Tibial artery (tissue), 4 donors: ENCODE measurements around the gene TXNRD1.
A peak's percentile ranks its signal among the peaks of the same experiment; 100 is the strongest.
"Not testable (repeated sequence)": the region's sequence is repeated elsewhere in the genome, so short reads cannot be mapped to it uniquely, and the experiment has no call there.

ENCODE experiments used
- DNase-seq, 2 donors: peaks; one replicate each; pipeline ENCODE4 v3.0.0-alpha.2; 2019
- H3K27ac ChIP-seq, 2 donors: fragments of 200-600 bp; sonication (generic) in 1 of 2; 1 replicate in 1 of 2; 2 replicates in 1 of 2; pipeline ENCODE4 v1.5.1; 2018 to 2019; ENCODE audit warnings: mild to moderate bottlenecking in 1 of 2
- H3K27me3 ChIP-seq, 2 donors: fragments of 200-600 bp; sonication (generic) in 1 of 2; one replicate each; pipeline versions ENCODE4 v1.5.1 to v1.6.0; 2016 to 2019
- H3K36me3 ChIP-seq, 3 donors: fragments of 200-600 bp; sonication (generic) in 2 of 3; one replicate each; pipeline ENCODE4 v1.5.1; 2016 to 2019; ENCODE audit warnings: mild to moderate bottlenecking in 2 of 3
- H3K4me1 ChIP-seq, 4 donors: fragments of 200-600 bp; sonication (generic) in 2 of 4; 1 replicate in 3 of 4; 2 replicates in 1 of 4; pipeline ENCODE4 v1.5.1; 2016 to 2019
- H3K4me3 ChIP-seq, 2 donors: fragments of 200-600 bp; sonication (generic) in 1 of 2; 1 replicate in 1 of 2; 2 replicates in 1 of 2; pipeline ENCODE4 v1.5.1; 2018 to 2019; ENCODE audit warnings: mild to moderate bottlenecking in 2 of 2
- H3K9me3 ChIP-seq, 3 donors: fragments of 200-600 bp; sonication (generic) in 1 of 3; one replicate each; pipeline ENCODE4 v1.5.1; 2016 to 2019
- intact Hi-C: fragments of 100-400 bp; cut with DNase I; formaldehyde crosslinking; loops from one replicate; pipeline ENCODE4 v1.15.0; 2023; ENCODE audit warnings: low total_unique reads
- TF ChIP-seq, protein P1 (sequence below), 2 experiments: fragments of 200-600 bp in 1 of 2; fragments of 450-650 bp in 1 of 2; IDR thresholded peaks; one replicate each; pipeline ENCODE4 v1.5.1; 2017 to 2019; ENCODE audit warnings: antibody characterized with exemption in 2 of 2, mild to moderate bottlenecking in 1 of 2, moderate library complexity in 1 of 2

TXNRD1 gene

DNA sequence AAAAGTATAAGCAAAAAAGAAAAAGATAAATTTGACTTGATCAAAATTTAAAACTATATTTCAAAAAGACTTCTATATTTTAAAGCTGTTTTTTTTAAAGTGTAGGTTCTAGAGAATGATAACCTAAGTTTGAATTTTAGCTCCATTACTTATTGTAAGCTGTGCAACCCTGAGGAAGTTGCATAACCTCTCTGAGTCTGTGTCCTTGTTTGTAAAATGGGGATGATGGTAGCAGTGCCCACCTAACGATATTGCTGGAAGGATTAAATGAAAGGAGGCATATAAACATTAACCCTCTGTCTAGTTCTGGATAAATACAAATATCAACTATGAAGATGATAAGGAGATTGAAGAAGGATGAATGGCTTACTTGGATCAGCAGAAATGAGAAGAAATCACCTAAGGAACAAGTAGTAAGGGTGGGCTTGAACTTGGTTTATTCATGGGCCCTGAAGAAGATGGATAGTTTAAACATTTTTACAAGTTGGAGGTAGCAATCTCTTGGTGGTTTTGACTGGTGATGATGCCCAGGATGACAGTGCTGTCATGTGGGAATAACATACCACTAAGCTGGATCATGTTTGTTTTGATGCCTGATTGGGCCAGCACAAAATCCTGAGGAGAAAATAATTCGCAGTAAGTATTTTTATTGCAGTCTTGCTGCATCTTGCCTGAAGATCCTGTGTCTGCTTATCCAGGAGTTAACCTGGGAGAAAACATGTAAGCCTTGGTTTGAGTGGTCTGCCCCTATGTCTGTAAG lies 35.0 kb downstream of the TXNRD1 start:
- Histone ChIP-seq H3K9me3 (no peaks in the 10 kb centered on the region), H3K27me3 (no peaks in the 10 kb centered on the region), H3K36me3 (no peaks in the 10 kb centered on the region), H3K4me1 (peaks cover 0 to 10% (median 0%) of the 10 kb centered on the region in 4 donors), H3K4me3 (no peak overlapping the region), H3K27ac (peak overlapping the region in 1 of 2 donors; percentile 13)
- TF ChIP-seq, protein P1, sequence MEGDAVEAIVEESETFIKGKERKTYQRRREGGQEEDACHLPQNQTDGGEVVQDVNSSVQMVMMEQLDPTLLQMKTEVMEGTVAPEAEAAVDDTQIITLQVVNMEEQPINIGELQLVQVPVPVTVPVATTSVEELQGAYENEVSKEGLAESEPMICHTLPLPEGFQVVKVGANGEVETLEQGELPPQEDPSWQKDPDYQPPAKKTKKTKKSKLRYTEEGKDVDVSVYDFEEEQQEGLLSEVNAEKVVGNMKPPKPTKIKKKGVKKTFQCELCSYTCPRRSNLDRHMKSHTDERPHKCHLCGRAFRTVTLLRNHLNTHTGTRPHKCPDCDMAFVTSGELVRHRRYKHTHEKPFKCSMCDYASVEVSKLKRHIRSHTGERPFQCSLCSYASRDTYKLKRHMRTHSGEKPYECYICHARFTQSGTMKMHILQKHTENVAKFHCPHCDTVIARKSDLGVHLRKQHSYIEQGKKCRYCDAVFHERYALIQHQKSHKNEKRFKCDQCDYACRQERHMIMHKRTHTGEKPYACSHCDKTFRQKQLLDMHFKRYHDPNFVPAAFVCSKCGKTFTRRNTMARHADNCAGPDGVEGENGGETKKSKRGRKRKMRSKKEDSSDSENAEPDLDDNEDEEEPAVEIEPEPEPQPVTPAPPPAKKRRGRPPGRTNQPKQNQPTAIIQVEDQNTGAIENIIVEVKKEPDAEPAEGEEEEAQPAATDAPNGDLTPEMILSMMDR (IDR thresholded peaks at IDR 0.05): no peak
- DNase-seq: no peak
- intact Hi-C loops: no loop called here

DNA sequence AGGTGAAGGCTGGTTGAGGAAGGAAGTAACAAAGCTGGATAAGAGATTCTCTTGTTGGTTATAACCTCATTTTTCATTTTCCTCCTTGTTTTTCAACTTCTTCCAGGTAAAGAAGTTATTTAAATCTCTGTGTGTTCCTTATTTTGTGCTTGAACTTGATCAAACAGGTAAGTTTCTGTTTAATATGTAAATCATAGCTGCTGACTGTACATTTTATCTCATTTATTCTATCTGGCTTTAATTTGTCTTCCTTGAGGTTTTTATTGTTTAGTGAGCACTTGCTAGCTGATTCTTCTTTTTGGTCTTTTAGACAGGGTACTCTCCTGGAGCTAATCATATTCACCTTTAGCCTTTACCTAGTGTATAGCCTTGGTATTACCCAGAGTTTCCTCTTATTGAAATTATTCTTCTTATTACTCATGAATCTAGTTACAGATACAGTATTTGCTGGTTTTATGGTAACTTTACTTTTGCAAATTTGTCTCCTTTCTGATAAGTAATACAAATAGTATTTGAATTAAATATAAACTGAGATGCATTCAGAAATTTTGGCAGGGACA lies 42.4 kb downstream of the TXNRD1 start:
- TF ChIP-seq, protein P1 (IDR thresholded peaks at IDR 0.05): no peak
- Histone ChIP-seq H3K4me3 (no peak overlapping the region), H3K27me3 (no peaks in the 10 kb centered on the region), H3K4me1 (peaks cover 0 to 4% (median 0%) of the 10 kb centered on the region in 4 donors), H3K27ac (no peak overlapping the region), H3K9me3 (no peaks in the 10 kb centered on the region), H3K36me3 (no peaks in the 10 kb centered on the region)
- no peak for DNase-seq
- intact Hi-C loops: no loop called here

DNA sequence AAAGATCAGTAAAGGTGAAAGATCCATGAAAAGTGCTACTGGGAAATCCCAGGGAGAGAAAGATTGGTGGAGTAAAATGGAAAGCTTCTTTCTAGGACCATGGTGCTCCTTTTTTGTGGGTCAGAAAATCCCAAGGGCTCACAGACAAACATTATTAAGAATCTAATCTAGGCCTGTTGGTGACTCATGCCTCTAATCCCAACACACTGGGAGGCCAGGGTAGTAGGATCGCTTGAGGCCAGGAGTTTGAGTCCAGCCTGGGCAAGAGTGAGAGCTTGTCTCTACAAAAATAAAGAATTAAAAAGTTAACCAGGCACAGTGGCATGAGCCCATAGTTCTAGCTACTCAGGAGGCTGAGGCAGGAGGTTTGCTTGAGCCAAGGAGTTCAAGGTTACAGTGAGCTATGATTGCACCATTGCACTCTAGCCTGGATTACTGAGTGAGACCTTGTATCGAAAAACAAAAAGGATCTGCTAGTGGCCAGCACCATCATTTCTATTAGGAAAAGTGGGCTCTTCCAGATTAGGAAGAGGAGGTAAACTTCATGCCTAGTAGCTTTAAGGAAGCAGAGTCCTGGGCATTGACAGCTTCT lies 43.0 kb downstream of the TXNRD1 start:
- H3K27ac ChIP-seq: no peak overlapping the region
- intact Hi-C loops: no loop called here

DNA sequence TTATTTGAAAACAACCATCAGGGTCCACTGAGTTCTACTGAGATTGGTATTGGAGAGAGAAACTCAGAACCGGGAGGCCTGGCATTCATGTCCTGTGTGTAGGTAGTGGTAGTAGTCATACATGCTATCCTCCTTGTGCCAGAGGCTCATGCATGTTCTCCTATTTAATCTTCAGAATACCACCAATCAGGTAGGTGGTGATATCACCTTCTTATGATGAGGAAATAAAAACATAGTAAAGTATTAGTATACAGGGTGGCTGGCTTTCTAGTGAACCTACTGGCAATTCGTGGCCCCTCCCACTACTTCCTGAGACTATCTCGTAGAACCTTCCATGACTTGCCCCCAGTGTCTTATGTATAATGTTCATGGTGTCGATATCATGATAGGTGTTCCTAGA lies 47.4 kb downstream of the TXNRD1 start:
- Histone ChIP-seq H3K27ac (no peak overlapping the region), H3K27me3 (no peaks in the 10 kb centered on the region), H3K9me3 (no peaks in the 10 kb centered on the region), H3K36me3 (no peaks in the 10 kb centered on the region), H3K4me3 (no peak overlapping the region), H3K4me1 (peaks cover 0 to 4% (median 0%) of the 10 kb centered on the region in 4 donors)
- no peak for DNase-seq
- TF ChIP-seq, protein P1 (IDR thresholded peaks at IDR 0.05): no peak
- intact Hi-C loops: no loop called here

More for the DNA sequence above, 43.0 kb downstream of the TXNRD1 start:
- Histone ChIP-seq H3K9me3 (no peaks in the 10 kb centered on the region), H3K4me1 (peaks cover 0 to 4% (median 0%) of the 10 kb centered on the region in 4 donors), H3K36me3 (no peaks in the 10 kb centered on the region), H3K4me3 (no peak overlapping the region), H3K27me3 (no peaks in the 10 kb centered on the region)
- DNase-seq: no peak
- TF ChIP-seq, protein P1 (IDR thresholded peaks at IDR 0.05): no peak

DNA sequence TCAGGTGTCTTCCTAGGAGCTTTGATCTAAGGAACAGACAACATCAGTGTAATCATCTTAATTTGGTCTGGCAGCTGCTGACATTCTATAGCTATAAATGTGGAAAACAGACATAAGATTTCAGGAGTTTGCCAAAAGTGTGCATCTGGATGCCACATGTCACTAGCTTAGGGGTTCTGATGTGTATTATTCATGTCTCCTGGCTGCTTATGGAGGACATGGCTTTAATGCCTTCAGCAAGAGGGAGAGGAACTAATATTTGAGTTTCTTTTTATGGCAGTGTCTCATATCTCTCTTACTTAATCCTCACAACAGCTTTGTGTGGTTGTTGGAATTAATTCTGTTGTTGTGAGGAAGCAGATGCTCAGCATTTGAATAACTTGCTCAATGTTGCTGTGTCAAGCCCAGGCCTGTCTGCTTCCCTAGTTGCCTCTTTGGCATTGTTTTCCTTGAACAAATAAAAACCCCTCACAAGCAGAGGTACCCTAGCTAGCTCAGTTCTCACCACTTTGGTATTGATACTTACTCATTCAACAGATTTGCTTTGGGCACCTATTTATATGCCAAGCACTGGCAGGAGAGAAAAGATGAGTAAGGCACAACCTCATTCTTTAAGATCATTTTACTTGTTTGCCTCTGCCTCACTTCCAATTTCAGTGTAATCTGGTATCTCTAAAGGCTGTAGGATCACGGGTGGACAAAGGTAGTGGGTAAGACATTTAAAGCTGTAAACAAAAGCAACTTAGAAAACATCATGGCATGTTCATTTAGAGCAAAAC lies 48.2 kb downstream of the TXNRD1 start:
- Histone ChIP-seq H3K9me3 (no peaks in the 10 kb centered on the region), H3K36me3 (no peaks in the 10 kb centered on the region), H3K27ac (no peak overlapping the region), H3K27me3 (no peaks in the 10 kb centered on the region), H3K4me1 (no peaks in the 10 kb centered on the region), H3K4me3 (no peak overlapping the region)
- no peak for DNase-seq
- TF ChIP-seq, protein P1 (IDR thresholded peaks at IDR 0.05): no peak
- intact Hi-C loops: no loop called here

DNA sequence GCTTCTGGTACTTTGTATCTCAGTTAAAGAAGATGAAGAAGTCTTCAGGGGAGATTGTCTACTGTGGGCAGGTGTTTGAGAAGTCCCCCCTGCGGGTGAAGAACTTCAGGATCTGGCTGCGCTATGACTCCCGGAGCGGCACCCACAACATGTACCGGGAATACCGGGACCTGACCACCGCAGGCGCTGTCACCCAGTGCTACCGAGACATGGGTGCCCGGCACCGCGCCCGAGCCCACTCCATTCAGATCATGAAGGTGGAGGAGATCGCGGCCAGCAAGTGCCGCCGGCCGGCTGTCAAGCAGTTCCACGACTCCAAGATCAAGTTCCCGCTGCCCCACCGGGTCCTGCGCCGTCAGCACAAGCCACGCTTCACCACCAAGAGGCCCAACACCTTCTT lies 49.9 kb downstream of the TXNRD1 start:
- DNase-seq, H3K4me1 ChIP-seq, H3K4me3 ChIP-seq, intact Hi-C loops, H3K36me3 ChIP-seq, H3K27me3 ChIP-seq, H3K9me3 ChIP-seq, H3K27ac ChIP-seq: not testable (repeated sequence)
